RWPE1 (cell line): Measurements from ENCODE around the gene TRAM2.

Experiments
- CTCF ChIA-PET: fragments of 350-600 bp; sonication (Branson Sonifier 250); formaldehyde crosslinking; extraction: SDS; loops from one replicate; lab custom pipeline; 2021; lab: Yijun Ruan, JAX
- POLR2A ChIA-PET: fragments of 400-600 bp; formaldehyde crosslinking; extraction: SDS; loops from one replicate; lab custom pipeline; 2020; ENCODE audit warnings: antibody characterized with exemption; ENCODE audit not compliant: low non-redundant PET; lab: Yijun Ruan, JAX
- DNase-seq: peaks from one replicate; pipeline ENCODE4 v3.0.0; 2012; ENCODE audit warnings: low spot score
- H3K27ac ChIP-seq: fragments of 450-650 bp; 2 replicates; pipeline ENCODE4 v1.5.1; 2017
- CTCF ChIP-seq: fragments of 450-650 bp; conservative IDR thresholded peaks from 2 replicates; pipeline ENCODE4 v1.5.1; 2017; ENCODE audit warnings: low read depth, mild to moderate bottlenecking

TRAM2 gene

GRCh38 chr6:52616059-52616690 is 39.3 kb upstream of the TRAM2 start:
- no peak overlapping the region for H3K27ac ChIP-seq
- CTCF ChIA-PET, result no interaction called here
- no peak for DNase-seq
- no peak for TF ChIP-seq CTCF
- POLR2A ChIA-PET, result no interaction called here

- CTCF ChIA-PET, result no interaction called here
- no peak for DNase-seq
- no peak for TF ChIP-seq CTCF
- H3K27ac ChIP-seq, result no peak overlapping the region
- POLR2A ChIA-PET, result no interaction called here
Measured at GRCh38 chr6:52612336-52613054, 35.6 kb upstream of the TRAM2 start.

DNA sequence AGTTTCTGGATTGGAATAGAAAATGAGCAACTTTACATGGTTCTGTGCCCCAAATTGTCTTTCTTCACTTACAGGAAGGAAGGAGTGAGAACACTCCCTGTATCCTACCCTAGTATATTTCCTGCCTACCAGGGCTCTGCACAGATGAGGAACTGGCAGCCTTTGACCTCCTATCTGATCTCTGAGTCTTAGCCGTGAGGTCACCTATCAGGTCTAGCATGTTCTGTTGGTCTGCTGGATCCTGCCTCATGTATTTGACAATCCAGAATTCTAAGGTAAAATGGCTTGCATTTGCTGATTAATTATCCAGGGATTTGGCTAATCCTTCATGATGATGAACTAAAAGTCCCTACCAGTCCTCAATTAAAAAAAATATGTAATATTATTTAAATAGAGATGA is 35.0 kb upstream of the TRAM2 start:
- H3K27ac ChIP-seq, result no peak overlapping the region
- ChIA-PET POLR2A (no interaction called here), CTCF (no interaction called here)
- TF ChIP-seq CTCF, result no peak
- no peak for DNase-seq

DNA sequence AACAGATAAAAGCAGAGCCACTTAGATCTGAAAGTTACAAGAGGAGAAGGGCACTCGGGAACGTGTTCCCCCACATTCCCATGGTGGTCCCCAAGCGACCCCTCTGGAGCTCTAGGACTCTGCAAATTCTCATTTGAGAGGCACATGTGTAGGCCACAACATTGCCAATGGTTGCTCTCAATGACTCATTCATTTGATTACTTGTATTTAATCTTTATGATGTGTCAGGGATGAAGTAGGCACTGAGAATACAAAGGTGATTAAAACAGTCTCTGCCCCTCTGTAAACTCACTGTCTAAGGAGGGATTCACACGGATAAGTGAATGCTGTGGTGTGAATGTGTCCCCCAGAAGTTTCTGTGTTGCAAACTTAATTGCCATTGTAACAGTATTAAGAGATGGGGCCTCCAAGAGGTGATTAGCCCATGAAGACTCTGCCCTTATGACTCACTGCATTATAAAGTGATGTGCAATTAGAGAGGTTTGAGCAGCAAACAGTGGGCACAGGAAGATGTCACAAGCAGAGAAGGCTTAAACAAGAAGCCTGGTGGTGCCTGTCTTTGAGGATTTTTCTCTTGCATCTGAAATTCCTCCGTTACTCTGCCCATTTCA is 34.0 kb upstream of the TRAM2 start:
- DNase-seq, result peak; percentile 36

GRCh38 chr6:52610011-52610410 is 33.2 kb upstream of the TRAM2 start:
- no peak for TF ChIP-seq CTCF
- ChIA-PET CTCF (no interaction called here), POLR2A (no interaction called here)
- no peak for DNase-seq
- H3K27ac ChIP-seq, result no peak overlapping the region

More for the DNA sequence above, 34.0 kb upstream of the TRAM2 start:
- no peak overlapping the region for H3K27ac ChIP-seq
- no peak for TF ChIP-seq CTCF
- CTCF ChIA-PET, result no interaction called here
- POLR2A ChIA-PET, result no interaction called here

- ChIA-PET POLR2A (no interaction called here), CTCF (no interaction called here)
- no peak for TF ChIP-seq CTCF
- no peak for DNase-seq
- no peak overlapping the region for H3K27ac ChIP-seq
Measured at GRCh38 chr6:52605610-52606185, 28.8 kb upstream of the TRAM2 start.
